HG03196 (cell line): ENCODE results near the gene AKAP6.
A peak's percentile ranks its signal among the peaks of the same experiment; 100 is the strongest.
"Not testable (repeated sequence)": the region's sequence is repeated elsewhere in the genome, so short reads cannot be mapped to it uniquely, and the experiment has no call there.

Source experiments
- ATAC-seq: cut with Tn5 transposase; IDR thresholded peaks from one replicate; pipeline ENCODE4 v1.9.1; 2021; ENCODE audit not compliant: unreplicated experiment

The AKAP6 gene

GRCh38 chr14:32576088-32576795 lies 247.1 kb downstream of the AKAP6 start:
- peak; percentile 61 for ATAC-seq

DNA sequence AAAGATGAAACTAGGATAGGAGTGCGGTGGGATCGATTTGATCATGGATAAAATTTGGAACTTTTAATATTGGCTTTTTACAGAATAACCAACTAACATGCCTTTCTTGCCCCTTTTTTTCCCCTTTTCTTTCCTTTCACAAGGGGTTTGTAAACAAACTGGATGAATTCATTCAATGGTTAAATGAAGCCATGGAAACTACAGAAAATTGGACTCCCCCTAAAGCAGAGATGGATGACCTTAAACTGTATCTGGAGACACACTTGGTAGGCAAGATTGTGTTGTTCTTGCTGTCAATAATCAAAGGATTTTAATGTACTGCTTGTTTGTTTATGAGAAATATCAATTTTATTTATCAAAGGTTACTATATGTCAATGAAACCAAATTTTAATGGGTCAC lies 247.9 kb downstream of the AKAP6 start:
- ATAC-seq: no peak

DNA sequence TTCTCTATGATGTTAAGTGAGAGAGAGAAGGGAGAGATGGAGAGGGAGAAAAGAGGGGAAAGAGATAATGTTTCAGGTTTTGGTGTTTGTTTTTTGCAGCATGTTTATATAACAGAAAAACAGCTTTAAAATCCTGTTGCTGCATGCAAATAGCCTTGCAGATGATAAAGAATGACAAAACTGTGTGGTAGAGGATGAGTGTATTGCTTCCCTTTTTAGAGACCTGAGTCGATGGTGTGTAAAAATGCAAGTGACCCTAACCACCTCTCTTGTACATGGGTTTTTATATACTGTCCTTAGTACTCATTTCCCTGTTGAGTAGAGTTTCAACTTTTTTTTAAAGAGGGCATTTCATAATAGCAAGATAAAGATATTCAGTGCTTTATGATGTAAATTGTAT lies 249.1 kb downstream of the AKAP6 start:
- ATAC-seq: peak; percentile 68

- not testable (repeated sequence) for ATAC-seq
These were observed 254.3 kb downstream of the AKAP6 start for GRCh38 chr14:32583427-32583826.

- no peak for ATAC-seq
These were observed 255.0 kb downstream of the AKAP6 start for GRCh38 chr14:32584079-32584478.

GRCh38 chr14:32587461-32587860 lies 258.4 kb downstream of the AKAP6 start:
- no peak for ATAC-seq

GRCh38 chr14:32588448-32589320 lies 259.6 kb downstream of the AKAP6 start:
- no peak for ATAC-seq

- no peak for ATAC-seq
These were observed 261.1 kb downstream of the AKAP6 start for GRCh38 chr14:32590157-32590556.

- no peak for ATAC-seq
These were observed 264.3 kb downstream of the AKAP6 start for GRCh38 chr14:32593290-32593942.

DNA sequence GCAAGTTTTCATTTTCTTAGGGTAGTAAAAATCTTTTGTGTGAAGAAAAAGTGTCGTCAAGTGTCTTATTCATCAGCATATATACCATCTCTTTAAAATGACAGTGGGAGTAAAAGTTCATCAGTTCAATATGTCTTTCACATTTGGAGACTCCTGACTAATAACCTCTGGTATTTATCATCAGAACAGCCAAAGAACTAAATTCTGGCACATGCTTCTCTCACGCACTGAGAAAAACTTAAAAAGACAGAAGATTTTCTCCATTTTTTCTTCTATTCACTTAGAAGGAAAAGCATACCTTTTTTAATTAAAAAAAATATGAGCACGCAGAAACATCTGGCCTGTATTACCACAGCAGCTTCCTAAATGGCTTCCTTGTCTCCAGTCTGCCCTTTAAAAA lies 265.7 kb downstream of the AKAP6 start:
- ATAC-seq: no peak

DNA sequence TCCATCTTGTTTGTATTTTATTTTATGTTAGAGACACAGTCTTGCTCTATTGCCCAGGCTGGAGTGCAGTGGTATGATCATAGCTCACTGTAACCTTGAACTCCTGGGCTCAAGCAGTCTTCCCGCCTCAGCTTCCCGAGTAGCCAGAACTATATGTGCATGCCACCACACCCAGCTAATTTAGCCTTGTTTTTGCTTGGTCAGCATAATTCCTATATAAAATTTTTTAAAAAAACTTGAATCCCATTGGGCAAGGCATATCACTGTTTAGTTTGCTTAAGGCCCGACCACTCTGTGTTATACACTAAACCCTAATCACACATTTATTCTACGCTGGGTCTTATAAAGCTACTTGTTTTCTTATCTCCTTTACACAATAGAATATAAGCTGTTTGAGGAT lies 266.4 kb downstream of the AKAP6 start:
- no peak for ATAC-seq

- no peak for ATAC-seq
These were observed 267.3 kb downstream of the AKAP6 start for GRCh38 chr14:32596390-32596789.

DNA sequence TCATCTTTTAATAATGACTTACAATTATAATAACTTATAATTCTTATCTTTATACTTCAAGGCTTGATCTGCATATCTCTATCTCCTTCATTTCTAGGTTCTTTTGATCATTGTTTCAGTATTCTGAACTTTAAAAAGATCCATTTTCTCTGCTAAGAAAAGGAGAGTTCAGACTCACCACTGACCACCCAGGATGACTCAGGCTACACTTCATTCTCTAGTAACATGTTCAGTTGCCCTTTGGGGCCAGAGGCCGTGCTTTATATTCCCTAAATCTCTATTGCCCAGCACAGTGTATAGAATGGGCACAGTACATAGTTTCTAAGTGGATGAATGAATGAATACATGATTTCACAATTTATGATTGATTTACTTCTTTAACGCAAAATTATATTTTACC lies 268.7 kb downstream of the AKAP6 start:
- ATAC-seq: no peak

DNA sequence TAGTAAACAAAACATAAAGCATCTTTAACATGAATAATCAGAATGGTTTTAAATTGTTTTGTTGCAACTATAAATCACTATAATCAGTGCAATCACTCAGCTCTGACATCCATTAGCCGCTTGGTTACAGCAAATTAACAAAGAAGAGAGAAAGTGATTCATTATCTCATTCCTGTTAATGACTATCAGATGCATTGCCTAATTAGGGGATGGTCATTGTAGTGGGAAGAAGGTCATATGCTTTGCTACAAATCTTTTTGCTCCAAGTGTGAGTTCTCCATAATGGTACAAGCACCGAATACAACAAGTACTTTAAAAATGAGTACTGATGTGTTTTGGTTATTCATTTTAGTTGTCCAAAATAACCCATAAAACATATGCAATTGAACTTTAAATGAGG lies 272.0 kb downstream of the AKAP6 start:
- ATAC-seq: no peak

GRCh38 chr14:32601906-32602305 lies 272.8 kb downstream of the AKAP6 start:
- ATAC-seq: no peak

- ATAC-seq: no peak
These were observed 273.6 kb downstream of the AKAP6 start for GRCh38 chr14:32602699-32603098.

- no peak for ATAC-seq
These were observed 275.0 kb downstream of the AKAP6 start for GRCh38 chr14:32603992-32604565.

- ATAC-seq: no peak
These were observed 277.2 kb downstream of the AKAP6 start for GRCh38 chr14:32606301-32606700.

GRCh38 chr14:32607399-32607798 lies 278.3 kb downstream of the AKAP6 start:
- no peak for ATAC-seq

GRCh38 chr14:32608857-32609256 lies 279.8 kb downstream of the AKAP6 start:
- no peak for ATAC-seq

DNA sequence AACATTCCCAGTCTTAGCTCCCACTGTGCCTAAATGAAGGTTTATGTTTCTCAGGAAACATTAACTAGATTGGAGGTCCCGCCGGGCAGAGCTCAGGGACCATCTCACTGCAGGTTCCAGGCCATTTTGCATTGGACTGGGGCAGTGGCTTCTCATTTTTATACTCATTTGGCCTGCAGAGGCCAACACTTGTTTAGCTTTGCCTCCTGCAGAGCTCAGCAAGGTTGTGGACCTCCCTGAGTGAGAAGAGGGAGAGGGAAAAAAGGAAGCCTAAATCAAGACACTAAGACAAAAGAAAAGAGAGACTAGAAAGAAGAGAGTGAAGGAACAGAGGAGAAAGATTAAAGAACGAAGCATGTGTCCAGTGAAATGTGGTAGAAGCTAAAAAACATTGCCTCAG lies 280.3 kb downstream of the AKAP6 start:
- no peak for ATAC-seq
